ENCODE measurements around the gene POU2AF2.
"Not testable (repeated sequence)": the region's sequence is repeated elsewhere in the genome, so short reads cannot be mapped to it uniquely, and the experiment has no call there.

The POU2AF2 gene

DNA sequence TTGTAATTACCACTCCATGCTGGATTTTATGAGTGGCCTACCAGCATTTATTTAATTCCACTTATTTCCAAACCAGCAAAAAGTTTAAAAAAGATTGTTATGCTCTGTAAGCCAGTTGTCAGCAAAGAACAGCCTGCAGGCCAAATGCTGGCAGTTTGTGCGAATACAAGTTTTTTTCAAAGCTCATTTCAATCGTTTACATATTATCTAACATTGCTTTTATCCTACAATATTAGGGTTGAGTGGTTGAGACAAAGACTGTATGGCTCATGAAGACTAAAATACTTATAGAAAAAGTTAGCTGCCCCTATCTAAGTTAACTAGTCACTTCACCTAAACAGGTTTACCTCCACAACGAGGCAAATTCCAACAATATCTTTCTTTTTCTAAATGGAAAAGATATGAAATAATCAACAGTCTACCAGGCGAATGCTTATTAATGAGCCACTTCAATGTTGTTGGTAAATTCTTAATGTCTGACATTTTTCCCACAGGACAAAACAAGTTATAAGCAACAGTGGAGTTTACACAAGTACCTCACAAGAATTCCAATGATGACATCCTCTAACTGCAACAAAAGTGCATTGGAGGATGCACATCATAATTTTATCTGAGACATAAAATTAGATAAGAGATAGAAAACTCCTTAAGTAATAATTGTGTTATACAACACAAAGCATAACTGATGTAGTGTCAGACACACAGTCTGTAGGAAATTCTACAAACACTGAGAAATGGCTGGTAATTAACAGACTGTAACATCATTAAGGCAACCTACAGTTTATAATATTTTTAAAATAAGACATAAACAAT, 35.8 kb upstream of the POU2AF2 start:
- no peak for DNase-seq (ENCODE audit: extremely low spot score)
- TF ChIP-seq, protein P1, sequence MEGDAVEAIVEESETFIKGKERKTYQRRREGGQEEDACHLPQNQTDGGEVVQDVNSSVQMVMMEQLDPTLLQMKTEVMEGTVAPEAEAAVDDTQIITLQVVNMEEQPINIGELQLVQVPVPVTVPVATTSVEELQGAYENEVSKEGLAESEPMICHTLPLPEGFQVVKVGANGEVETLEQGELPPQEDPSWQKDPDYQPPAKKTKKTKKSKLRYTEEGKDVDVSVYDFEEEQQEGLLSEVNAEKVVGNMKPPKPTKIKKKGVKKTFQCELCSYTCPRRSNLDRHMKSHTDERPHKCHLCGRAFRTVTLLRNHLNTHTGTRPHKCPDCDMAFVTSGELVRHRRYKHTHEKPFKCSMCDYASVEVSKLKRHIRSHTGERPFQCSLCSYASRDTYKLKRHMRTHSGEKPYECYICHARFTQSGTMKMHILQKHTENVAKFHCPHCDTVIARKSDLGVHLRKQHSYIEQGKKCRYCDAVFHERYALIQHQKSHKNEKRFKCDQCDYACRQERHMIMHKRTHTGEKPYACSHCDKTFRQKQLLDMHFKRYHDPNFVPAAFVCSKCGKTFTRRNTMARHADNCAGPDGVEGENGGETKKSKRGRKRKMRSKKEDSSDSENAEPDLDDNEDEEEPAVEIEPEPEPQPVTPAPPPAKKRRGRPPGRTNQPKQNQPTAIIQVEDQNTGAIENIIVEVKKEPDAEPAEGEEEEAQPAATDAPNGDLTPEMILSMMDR (IDR thresholded peaks at IDR 0.05; ENCODE audit: control extremely low read depth, extremely low read depth, low read depth, missing control alignments), result no peak
- ChIA-PET POLR2A (no interaction called here), CTCF (interaction anchor here (1.3 kb wide), 1 partner anchor 17 kb away, joined by 5 read pairs; no protein-coding TSS in a partner anchor)

DNA sequence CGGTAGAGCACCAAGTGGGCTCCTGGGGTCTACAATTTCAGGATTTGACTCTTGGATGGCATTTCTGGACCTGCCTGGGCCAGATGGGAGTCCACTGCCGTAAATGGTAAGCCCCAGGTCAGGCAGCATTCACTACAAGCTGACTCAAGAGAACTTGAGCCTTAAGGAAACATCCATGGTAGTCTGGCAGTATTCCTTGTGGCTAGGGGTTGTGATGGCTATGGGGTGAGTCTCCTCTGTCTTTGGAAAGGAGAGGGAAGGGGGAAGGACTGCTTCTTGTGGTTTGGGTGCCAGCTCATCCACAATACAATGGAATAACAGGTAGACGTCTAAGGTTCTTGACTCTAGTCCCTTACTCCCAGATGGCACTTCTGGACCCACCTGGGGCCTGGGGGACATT, 32.3 kb upstream of the POU2AF2 start:
- TF ChIP-seq, protein P1 (IDR thresholded peaks at IDR 0.05; ENCODE audit: control extremely low read depth, extremely low read depth, low read depth, missing control alignments), result no peak
- ChIA-PET CTCF (no interaction called here), POLR2A (no interaction called here)
- no peak for DNase-seq (ENCODE audit: extremely low spot score)

DNA sequence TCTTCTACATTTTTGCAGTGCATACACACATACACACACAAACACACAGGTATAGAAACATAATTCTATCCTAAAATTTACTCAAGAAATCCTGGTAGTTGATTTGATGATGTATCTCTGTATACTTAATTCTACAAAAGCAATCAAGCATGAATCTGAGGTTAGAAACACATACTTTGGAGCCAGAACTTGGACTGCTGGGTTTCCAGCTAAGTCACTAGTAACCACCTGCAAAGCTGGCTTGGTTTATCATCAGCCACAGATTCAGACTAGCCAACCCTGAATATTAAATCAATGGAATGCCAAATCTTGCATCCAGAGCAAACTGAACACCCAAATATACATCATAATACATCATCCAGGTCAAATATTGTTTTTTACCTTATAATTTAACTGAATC, 24.8 kb upstream of the POU2AF2 start:
- DNase-seq (ENCODE audit: extremely low spot score), result no peak
- CTCF ChIA-PET, result interaction anchor here (1.7 to 1.8 kb wide), 3 partner anchors 9 to 208 kb away, joined by 4 to 14 read pairs (median 9); no protein-coding TSS in a partner anchor
- TF ChIP-seq, protein P1 (IDR thresholded peaks at IDR 0.05; ENCODE audit: control extremely low read depth, extremely low read depth, low read depth, missing control alignments), result no peak
- POLR2A ChIA-PET, result no interaction called here

DNA sequence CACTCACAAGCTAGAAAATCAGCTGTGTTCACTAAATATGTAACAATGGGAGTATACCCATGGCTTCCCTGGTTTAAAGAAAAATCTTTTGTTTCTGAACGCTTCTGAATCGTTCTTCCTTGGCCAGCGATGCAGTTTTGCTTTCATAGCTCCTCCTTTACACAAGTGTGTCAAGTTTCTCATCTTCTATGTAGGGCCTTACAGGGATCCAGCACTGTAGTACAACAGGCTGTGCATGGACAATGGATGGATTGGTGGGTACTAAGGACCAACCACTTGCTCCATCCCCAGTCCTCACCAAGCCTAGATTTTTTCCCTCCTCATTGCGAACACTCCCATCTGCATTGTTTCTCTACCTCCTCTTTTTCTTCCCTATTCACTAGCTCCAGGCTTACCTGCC, 24.3 kb upstream of the POU2AF2 start:
- CTCF ChIA-PET, result interaction anchor here (1.7 to 1.8 kb wide), 2 partner anchors 8 to 10 kb away, joined by 9 to 14 read pairs; no protein-coding TSS in a partner anchor
- POLR2A ChIA-PET, result no interaction called here
- no peak for DNase-seq (ENCODE audit: extremely low spot score)
- TF ChIP-seq, protein P1 (IDR thresholded peaks at IDR 0.05; ENCODE audit: control extremely low read depth, extremely low read depth, low read depth, missing control alignments), result no peak

DNA sequence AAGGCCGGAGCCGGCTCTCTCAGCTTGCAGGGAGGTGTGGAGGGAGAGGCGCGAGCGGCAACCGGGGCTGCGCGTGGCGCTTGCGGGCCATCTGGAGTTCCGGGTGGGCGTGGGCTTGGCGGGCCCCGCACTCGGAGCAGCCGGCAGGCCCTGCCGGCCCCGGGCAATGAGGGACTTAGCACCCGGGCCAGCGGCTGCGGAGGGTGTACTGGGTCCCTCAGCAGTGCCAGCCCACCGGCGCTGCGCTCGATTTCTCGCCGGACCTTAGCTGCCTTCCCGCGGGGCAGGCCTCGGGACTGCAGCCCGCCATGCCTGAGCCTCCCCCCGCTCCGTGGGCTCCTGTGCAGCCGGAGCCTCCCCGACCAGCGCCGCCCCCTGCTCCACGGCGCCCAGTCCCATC, 23.6 kb upstream of the POU2AF2 start:
- CTCF ChIA-PET; DNase-seq (ENCODE audit: extremely low spot score); POLR2A ChIA-PET: not testable (repeated sequence)

DNA sequence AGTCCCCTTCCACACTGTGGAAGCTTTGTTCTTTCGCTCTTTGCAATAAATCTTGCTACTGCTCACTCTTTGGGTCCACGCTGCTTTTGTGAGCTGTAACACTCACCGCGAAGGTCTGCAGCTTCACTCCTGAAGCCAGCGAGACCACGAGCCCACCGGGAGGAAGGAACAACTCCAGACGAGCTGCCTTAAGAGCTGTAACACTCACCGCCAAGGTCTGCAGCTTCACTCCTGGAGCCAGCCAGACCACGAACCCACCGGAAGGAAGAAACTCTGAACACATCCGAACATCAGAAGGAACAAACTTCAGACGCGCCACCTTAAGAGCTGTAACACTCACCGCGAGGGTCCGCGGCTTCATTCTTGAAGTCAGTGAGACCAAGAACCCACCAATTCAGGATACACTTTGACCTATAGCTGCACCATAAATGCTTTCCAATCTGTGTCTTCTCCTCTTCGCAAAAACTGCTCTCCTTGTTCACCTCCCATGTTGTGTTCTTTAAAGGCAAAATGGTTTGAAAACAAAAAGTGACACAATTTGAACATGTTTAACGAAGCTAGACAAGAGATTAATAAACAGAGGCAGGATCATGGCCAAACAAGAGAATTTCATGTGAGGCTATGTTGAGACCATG, 22.6 kb upstream of the POU2AF2 start:
- CTCF ChIA-PET, result interaction anchor here (1.0 to 1.6 kb wide), 4 partner anchors 11 to 776 kb away, joined by 3 to 4 read pairs (median 4); no protein-coding TSS in a partner anchor
- POLR2A ChIA-PET; DNase-seq (ENCODE audit: extremely low spot score): not testable (repeated sequence)

DNA sequence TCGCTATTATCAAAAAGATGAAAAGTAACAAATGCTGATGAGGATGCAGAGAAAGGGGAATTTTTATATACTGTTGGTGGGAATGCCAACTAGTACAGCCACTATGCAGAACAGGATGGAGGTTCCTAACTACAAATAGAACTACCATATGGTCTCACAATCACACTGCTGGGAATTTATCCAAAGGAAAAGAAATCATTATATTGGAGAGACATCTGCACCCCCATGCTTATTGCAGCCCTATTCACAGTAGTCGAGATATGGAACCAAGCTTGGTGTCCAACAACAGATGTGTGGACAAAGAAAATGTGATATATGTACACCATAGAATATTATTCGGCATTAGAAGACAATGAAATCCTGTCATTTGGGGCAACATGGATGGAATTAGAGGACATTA, 19.6 kb upstream of the POU2AF2 start:
- no peak for DNase-seq (ENCODE audit: extremely low spot score)
- TF ChIP-seq, protein P1 (IDR thresholded peaks at IDR 0.05; ENCODE audit: control extremely low read depth, extremely low read depth, low read depth, missing control alignments), result no peak
- ChIA-PET CTCF (interaction anchor here (1.1 to 1.7 kb wide), 5 partner anchors 8 to 791 kb away, joined by 3 read pairs; no protein-coding TSS in a partner anchor), POLR2A (no interaction called here)

Data from GM10248 (cell line).